Body of pancreas (tissue), 4 donors: ENCODE measurements around the gene OTUD4.

ENCODE experiments used
- POLR2A ChIP-seq, 3 donors: fragments of 450-650 bp; IDR thresholded peaks; one replicate each; pipeline ENCODE4 v1.6.1; 2016; ENCODE audit warnings: antibody characterized with exemption in 3 of 3, mild to moderate bottlenecking in 2 of 3
- TF ChIP-seq, protein P1 (sequence below), 7 experiments: fragments of 450-650 bp in 4 of 7; fragments of 200-600 bp in 3 of 7; sonication (generic) in 3 of 7; IDR thresholded peaks; one replicate each; pipeline ENCODE4 v1.5.1; 2016 to 2019; ENCODE audit warnings: antibody characterized with exemption in 7 of 7

DNA sequence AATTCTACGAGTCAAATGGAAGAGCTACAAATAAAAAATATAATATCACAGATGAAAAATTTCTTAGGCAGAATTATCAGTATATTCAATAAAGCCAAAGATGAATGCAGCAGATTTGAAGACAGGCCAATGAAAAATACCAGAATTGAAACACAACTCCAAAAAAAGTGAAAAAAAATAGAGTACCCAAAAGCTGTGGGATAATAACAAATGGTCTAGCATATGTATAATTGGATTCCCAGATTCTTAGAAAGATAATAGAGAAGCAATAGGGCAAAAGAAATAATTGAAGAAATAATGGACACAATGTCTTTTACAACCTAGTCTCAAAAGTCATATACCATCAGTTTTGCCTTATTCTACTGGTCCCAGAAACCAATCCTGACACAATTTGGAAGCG is 86.8 kb downstream of the OTUD4 start:
- TF ChIP-seq, protein P1, sequence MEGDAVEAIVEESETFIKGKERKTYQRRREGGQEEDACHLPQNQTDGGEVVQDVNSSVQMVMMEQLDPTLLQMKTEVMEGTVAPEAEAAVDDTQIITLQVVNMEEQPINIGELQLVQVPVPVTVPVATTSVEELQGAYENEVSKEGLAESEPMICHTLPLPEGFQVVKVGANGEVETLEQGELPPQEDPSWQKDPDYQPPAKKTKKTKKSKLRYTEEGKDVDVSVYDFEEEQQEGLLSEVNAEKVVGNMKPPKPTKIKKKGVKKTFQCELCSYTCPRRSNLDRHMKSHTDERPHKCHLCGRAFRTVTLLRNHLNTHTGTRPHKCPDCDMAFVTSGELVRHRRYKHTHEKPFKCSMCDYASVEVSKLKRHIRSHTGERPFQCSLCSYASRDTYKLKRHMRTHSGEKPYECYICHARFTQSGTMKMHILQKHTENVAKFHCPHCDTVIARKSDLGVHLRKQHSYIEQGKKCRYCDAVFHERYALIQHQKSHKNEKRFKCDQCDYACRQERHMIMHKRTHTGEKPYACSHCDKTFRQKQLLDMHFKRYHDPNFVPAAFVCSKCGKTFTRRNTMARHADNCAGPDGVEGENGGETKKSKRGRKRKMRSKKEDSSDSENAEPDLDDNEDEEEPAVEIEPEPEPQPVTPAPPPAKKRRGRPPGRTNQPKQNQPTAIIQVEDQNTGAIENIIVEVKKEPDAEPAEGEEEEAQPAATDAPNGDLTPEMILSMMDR (IDR thresholded peaks at IDR 0.05), result no peak
- no peak for TF ChIP-seq POLR2A (IDR thresholded peaks at IDR 0.05)
